22Rv1 (cell line): Measurements from ENCODE around the gene DMRT3.

Experiments used
- ZFX ChIP-seq: fragments of 450-650 bp; IDR thresholded peaks from 2 replicates; pipeline ENCODE4 v1.6.1; 2017; ENCODE audit warnings: antibody characterized with exemption, borderline replicate concordance
- TF ChIP-seq, protein P1 (sequence below): fragments of 450-650 bp; IDR thresholded peaks from 2 replicates; pipeline ENCODE4 v1.5.1; 2017; ENCODE audit warnings: mild to moderate bottlenecking

DNA sequence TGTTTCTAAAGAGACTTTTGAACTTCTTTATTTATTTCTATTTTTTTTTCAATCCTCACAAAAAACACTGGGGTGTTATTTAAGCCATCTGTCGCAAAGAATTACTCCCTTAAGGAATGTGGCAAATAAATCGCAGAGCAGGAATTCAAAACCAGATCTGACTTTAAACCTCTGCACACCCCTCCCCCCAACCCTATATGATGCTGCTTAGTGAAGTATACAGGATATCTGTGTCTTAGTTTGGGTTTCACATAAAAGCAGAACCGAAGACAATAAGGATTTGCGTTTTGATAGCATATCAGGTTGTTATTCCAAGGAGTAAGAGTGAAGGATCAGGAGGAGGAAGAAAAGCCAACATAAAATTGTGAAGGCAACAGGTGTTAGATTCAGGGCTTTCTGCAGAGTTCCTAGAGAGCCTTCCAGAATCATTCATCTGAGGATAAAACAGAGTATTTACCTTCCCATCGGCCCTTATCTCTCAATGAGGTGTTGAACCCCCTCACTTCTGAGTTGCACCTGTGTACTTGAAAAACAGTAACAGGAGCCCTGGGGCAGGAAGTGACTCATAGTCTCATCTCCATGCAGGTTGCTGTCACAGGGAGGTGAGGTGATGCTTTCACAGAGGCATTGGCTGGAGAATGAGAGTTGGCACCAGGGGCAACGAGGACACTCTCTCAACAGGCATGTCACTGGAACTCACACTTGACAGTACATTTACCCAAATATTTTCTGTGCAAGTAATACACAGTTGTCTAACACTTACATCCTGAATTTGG is 33.5 kb upstream of the DMRT3 start:
- TF ChIP-seq, protein P1, sequence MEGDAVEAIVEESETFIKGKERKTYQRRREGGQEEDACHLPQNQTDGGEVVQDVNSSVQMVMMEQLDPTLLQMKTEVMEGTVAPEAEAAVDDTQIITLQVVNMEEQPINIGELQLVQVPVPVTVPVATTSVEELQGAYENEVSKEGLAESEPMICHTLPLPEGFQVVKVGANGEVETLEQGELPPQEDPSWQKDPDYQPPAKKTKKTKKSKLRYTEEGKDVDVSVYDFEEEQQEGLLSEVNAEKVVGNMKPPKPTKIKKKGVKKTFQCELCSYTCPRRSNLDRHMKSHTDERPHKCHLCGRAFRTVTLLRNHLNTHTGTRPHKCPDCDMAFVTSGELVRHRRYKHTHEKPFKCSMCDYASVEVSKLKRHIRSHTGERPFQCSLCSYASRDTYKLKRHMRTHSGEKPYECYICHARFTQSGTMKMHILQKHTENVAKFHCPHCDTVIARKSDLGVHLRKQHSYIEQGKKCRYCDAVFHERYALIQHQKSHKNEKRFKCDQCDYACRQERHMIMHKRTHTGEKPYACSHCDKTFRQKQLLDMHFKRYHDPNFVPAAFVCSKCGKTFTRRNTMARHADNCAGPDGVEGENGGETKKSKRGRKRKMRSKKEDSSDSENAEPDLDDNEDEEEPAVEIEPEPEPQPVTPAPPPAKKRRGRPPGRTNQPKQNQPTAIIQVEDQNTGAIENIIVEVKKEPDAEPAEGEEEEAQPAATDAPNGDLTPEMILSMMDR = no peak
- TF ChIP-seq ZFX = no peak
